ENCODE data around the gene SLC12A9.

Gene SLC12A9

GRCh38 chr7:100886142-100886935 lies 33.8 kb downstream of the SLC12A9 start:
- no peak for DNase-seq (ENCODE audit: low spot score)

GRCh38 chr7:100886936-100887515 lies 34.5 kb downstream of the SLC12A9 start:
- no peak for DNase-seq (ENCODE audit: low spot score)

- no peak for DNase-seq (ENCODE audit: low spot score)
Measured at GRCh38 chr7:100887516-100888290, 35.2 kb downstream of the SLC12A9 start.

GRCh38 chr7:100888291-100888987 lies 35.9 kb downstream of the SLC12A9 start:
- DNase-seq (ENCODE audit: low spot score), result no peak

GRCh38 chr7:100888988-100889750 lies 36.7 kb downstream of the SLC12A9 start, which contains the start of gene UFSP1:
UFSP1 (minus strand) TSS chr7:100889715; CDS start chr7:100889271, 444 bp downstream.
- no peak for DNase-seq (ENCODE audit: low spot score)

GRCh38 chr7:100890653-100891567 lies 38.4 kb downstream of the SLC12A9 start:
- DNase-seq (ENCODE audit: low spot score), result no peak

- no peak for DNase-seq (ENCODE audit: low spot score)
Measured at GRCh38 chr7:100891568-100892247, 39.2 kb downstream of the SLC12A9 start.

GRCh38 chr7:100892364-100893317 lies 40.1 kb downstream of the SLC12A9 start:
- DNase-seq (ENCODE audit: low spot score), result no peak

GRCh38 chr7:100893318-100893895 lies 40.9 kb downstream of the SLC12A9 start:
- no peak for DNase-seq (ENCODE audit: low spot score)

- DNase-seq (ENCODE audit: low spot score), result no peak
Measured at GRCh38 chr7:100893910-100894721, 41.6 kb downstream of the SLC12A9 start.

- DNase-seq (ENCODE audit: low spot score), result no peak
Measured at GRCh38 chr7:100894860-100895700, 42.6 kb downstream of the SLC12A9 start.

- no peak for DNase-seq (ENCODE audit: low spot score)
Measured at GRCh38 chr7:100895701-100895955, 43.1 kb downstream of the SLC12A9 start, which contains the start of gene ACHE. ACHE (minus strand) TSS chr7:100895888; CDS start chr7:100894232, 1,656 bp downstream.

GRCh38 chr7:100895956-100896731 lies 43.6 kb downstream of the SLC12A9 start:
- no peak for DNase-seq (ENCODE audit: low spot score)

GRCh38 chr7:100896732-100897608 lies 44.5 kb downstream of the SLC12A9 start:
- no peak for DNase-seq (ENCODE audit: low spot score)
